NT2/D1 (cell line): ENCODE results near the gene ZFYVE27.

Source experiments
- DNase-seq: peaks from one replicate; pipeline ENCODE4 v3.0.0-alpha.2; 2011; ENCODE audit warnings: low read depth, low spot score
- H3K27me3 ChIP-seq: 2 replicates; pipeline ENCODE4 v1.6.0; 2011; ENCODE audit warnings: mild to moderate bottlenecking; ENCODE audit not compliant: insufficient read length, insufficient read depth
- H3K36me3 ChIP-seq: 2 replicates; pipeline ENCODE4 v1.6.1; 2011; ENCODE audit warnings: mild to moderate bottlenecking, low read length, mixed read lengths; ENCODE audit not compliant: insufficient read depth, insufficient read length
- H3K4me1 ChIP-seq: 2 replicates; pipeline ENCODE4 v1.5.1; 2011; ENCODE audit not compliant: insufficient read depth, insufficient read length
- H3K4me3 ChIP-seq: 2 replicates; pipeline ENCODE4 v1.5.1; 2011; ENCODE audit warnings: low read depth; ENCODE audit not compliant: insufficient read length
- H3K9ac ChIP-seq: 2 replicates; pipeline ENCODE4 v1.6.0; 2011; ENCODE audit warnings: low read depth; ENCODE audit not compliant: insufficient read length
- H3K9me3 ChIP-seq: 2 replicates; pipeline ENCODE4 v1.5.1; 2011; ENCODE audit warnings: mild to moderate bottlenecking, low read length; ENCODE audit not compliant: insufficient read depth
- SUZ12 ChIP-seq: IDR thresholded peaks from 2 replicates; pipeline ENCODE4 v1.6.1; 2011; ENCODE audit not compliant: insufficient read length, insufficient read depth; ENCODE audit errors: extremely low read depth
- YY1 ChIP-seq: IDR thresholded peaks from 2 replicates; pipeline ENCODE4 v1.6.1; 2011; ENCODE audit not compliant: insufficient read length, insufficient read depth
- ZNF274 ChIP-seq: IDR thresholded peaks from 2 replicates; pipeline ENCODE4 v1.6.1; 2011; ENCODE audit warnings: mild to moderate bottlenecking, low read depth, low read length

The ZFYVE27 gene

GRCh38 chr10:97768322-97769315 lies 31.7 kb downstream of the ZFYVE27 start:
- Histone ChIP-seq H3K4me3 (no peak overlapping the region), H3K9ac (no peak overlapping the region), H3K9me3 (no peaks in the 10 kb centered on the region), H3K36me3 (peaks cover 5% of the 10 kb centered on the region), H3K4me1 (peaks cover 5% of the 10 kb centered on the region), H3K27me3 (peaks cover 44% of the 10 kb centered on the region)
- TF ChIP-seq ZNF274 (no peak), YY1 (no peak), SUZ12 (no peak)
- no peak for DNase-seq

GRCh38 chr10:97770255-97770654 lies 33.3 kb downstream of the ZFYVE27 start:
- Histone ChIP-seq H3K4me1 (peaks cover 5% of the 10 kb centered on the region), H3K4me3 (no peak overlapping the region), H3K36me3 (peaks cover 5% of the 10 kb centered on the region), H3K27me3 (peaks cover 44% of the 10 kb centered on the region), H3K9me3 (no peaks in the 10 kb centered on the region), H3K9ac (peak overlapping the region; percentile 26)
- DNase-seq, result no peak
- TF ChIP-seq ZNF274 (no peak), YY1 (no peak), SUZ12 (no peak)

- no peaks in the 10 kb centered on the region for H3K9me3 ChIP-seq
- TF ChIP-seq YY1 (no peak), SUZ12 (peak; percentile 79)
- peak overlapping the region; percentile 80 for H3K9ac ChIP-seq
- peaks cover 5% of the 10 kb centered on the region for H3K4me1 ChIP-seq
- peaks cover 2% of the 10 kb centered on the region for H3K36me3 ChIP-seq
- H3K4me3 ChIP-seq, result peak overlapping the region; percentile 68
- DNase-seq, result no peak
- H3K27me3 ChIP-seq, result peaks cover 44% of the 10 kb centered on the region
These were observed 34.3 kb downstream of the ZFYVE27 start for GRCh38 chr10:97771055-97771891.

GRCh38 chr10:97771913-97772823 lies 35.2 kb downstream of the ZFYVE27 start, which contains the start of gene SFRP5:
TSS of gene SFRP5 (minus strand) at chr10:97771999. CDS start at chr10:97771833, 166 bp downstream.
- Histone ChIP-seq H3K4me3 (peak within 1 kb of the TSS; percentile 68), H3K9ac (peak within 1 kb of the TSS; percentile 80), H3K27me3 (peaks cover 44% of the 10 kb centered on the region), H3K4me1 (peaks cover 5% of the 10 kb centered on the region), H3K9me3 (no peaks in the 10 kb centered on the region), H3K36me3 (no peaks in the 10 kb centered on the region)
- no peak for DNase-seq
- TF ChIP-seq YY1, result no peak
- TF ChIP-seq SUZ12, result no peak
- TF ChIP-seq ZNF274, result no peak

GRCh38 chr10:97773096-97773495 lies 36.2 kb downstream of the ZFYVE27 start:
- Histone ChIP-seq H3K4me1 (peaks cover 5% of the 10 kb centered on the region), H3K9ac (no peak overlapping the region), H3K9me3 (no peaks in the 10 kb centered on the region), H3K27me3 (peaks cover 44% of the 10 kb centered on the region), H3K36me3 (no peaks in the 10 kb centered on the region), H3K4me3 (no peak overlapping the region)
- DNase-seq, result no peak
- TF ChIP-seq YY1 (no peak), SUZ12 (no peak), ZNF274 (no peak)

GRCh38 chr10:97774811-97775294 lies 37.9 kb downstream of the ZFYVE27 start:
- Histone ChIP-seq H3K36me3 (no peaks in the 10 kb centered on the region), H3K9me3 (no peaks in the 10 kb centered on the region), H3K4me3 (no peak overlapping the region), H3K4me1 (peaks cover 5% of the 10 kb centered on the region), H3K27me3 (peaks cover 31% of the 10 kb centered on the region), H3K9ac (no peak overlapping the region)
- TF ChIP-seq SUZ12 (no peak), YY1 (no peak), ZNF274 (no peak)
- no peak for DNase-seq
